Activated T-cell treated with anti-CD3 and anti-CD28 coated beads for 24 hours (primary cell): Measurements from ENCODE around the gene KLF11.

Experiments used
- DNase-seq: peaks from one replicate; pipeline ENCODE4 v3.0.0-alpha.2; 2020; ENCODE audit warnings: low read depth

KLF11 gene

DNA sequence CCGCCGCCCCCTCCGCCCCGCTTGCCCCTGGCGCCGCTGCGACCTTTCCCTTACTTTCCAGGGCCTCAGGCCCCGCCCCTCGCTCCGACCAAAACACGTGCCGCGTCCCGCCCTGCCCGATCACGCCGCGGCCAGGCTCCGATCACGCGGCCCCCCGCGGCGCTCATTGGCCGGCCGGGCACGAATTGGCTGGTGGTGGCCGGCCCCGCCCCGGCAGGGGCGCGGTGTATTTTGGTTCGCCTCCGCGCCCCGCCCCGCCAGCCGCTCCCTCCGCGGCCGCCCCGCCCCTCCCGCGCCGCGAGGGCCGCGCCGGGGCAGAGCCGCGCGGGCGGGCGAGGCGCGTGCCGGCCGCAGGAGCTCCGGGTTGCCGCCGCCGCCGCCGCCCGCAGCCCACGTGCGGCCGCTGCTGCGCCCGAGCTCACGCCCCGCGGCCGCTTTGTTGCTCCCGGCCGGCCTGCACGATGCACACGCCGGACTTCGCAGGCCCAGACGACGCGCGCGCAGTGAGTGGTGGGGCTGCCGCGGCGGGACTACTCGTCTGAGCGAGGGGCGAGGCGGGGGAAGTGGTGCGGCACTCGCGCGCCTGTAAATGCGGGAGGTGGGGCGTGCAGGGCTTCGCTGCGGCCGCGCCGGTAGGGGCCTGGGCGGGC lies at the start of gene KLF11:
KLF11 (plus strand) TSS at position 295 of the 650 bp plus-strand sequence; CDS start at position 462, 167 bp downstream.
- DNase-seq, result peak; percentile 69

DNA sequence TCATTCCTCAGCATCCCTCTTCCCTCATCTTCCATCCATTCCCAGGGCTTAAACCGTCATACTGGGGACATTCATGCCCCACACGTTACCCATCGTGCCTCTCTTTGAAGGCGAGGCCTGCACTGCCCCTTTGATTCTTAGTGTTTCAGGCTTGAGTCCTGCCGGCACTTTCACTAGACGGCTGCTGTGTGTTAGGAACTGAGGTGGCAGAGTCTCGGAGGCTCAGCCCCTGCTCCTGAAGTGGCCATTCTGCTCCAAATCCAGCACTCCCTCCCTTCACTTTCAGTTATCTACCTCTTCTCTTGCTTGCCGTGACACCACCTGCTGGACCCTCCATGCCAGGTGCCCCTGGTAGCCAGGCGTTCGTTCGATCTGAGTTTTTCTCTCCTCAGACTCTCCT lies 48.9 kb upstream of the KLF11 start:
- no peak for DNase-seq

DNA sequence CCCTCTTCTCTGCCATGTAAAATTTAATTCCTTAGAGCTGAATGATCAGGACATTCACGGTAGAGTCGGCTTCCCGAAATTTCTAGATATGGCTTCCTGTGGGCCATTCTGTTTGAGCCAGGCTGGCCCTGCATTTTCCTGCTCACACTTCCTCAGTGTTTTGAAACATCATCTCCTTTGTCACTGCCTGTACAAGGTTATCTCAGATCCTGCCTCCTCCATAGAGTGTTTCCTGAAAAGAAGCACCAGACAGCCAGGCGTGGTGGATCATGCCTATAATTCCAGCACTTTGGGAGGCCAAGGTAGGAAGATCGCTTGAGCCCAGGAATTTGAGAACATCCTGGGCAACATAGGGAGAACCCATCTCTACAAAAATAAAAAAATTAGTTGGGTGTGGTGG lies 48.3 kb upstream of the KLF11 start:
- DNase-seq, result no peak

DNA sequence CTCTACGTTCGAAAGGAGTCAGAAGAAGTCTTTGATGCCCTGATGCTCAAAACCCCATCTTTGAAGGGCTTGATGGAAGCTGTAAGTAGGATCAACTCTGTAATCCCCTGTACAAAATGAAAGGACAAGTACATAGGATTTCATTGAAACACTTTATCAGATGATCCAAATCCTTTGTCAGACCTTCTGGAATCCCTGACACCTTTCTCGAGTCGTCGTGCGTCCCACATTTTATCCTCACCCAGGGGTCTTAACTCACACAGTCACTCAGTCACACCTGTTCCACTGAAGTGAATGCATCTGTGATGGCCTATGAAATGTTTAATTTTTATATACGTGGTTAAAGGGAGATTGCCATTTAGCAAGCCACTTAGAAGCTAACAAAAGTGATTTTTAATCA lies 47.0 kb upstream of the KLF11 start:
- no peak for DNase-seq

DNA sequence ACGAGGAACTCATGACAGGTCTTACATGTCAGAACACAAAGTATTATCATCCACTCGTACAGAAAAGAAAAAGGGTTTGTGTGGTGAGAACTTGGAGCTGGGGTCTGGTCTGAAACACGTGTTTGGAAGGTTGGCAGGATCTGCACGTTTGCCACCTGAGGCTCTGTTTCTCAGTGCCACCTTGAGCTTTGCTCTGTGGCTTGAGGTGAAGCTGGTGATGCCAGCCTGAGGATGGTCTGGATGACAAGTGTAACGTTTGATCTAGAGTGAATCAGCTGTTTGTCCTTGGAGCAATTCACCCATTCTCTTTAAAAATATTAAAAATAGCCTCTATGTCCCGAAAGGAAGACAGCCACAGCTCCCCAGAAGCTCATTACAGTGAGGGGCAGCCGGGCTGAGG lies 45.4 kb upstream of the KLF11 start:
- DNase-seq, result no peak

DNA sequence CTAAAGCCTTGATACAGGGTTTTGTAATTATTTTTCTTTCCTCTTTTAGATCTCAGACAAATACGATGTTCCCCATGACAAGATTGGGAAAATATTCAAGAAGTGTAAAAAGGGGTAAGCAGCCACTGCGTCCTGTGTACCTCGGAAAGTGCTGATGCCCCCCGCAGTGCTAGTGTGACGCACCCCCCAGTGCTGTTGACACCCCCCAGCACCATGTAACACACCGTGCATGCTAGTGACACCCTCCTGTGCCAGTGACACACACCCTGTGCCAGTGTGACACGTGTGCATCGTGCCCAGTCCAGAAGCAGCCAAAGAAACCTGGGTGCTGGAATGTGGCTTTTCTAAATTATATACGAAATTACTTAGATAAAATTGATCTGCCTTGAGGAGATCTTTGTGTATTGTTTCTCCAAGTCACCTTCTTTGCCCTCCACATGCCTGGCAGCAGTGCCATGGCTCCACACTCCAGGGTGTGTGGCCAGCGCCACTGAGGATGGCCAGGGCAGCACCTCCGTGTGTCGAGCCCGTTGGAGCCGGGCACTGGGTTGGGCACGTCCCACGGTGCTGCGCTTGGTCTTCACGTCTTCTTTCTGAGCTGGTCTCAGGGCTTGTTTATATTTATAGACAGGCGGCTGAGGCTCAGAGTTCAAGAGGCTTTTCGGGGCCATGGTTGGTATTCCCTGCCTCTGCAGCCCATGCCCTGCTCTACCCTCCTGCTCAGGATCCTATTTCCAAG lies 44.3 kb upstream of the KLF11 start:
- DNase-seq, result no peak

DNA sequence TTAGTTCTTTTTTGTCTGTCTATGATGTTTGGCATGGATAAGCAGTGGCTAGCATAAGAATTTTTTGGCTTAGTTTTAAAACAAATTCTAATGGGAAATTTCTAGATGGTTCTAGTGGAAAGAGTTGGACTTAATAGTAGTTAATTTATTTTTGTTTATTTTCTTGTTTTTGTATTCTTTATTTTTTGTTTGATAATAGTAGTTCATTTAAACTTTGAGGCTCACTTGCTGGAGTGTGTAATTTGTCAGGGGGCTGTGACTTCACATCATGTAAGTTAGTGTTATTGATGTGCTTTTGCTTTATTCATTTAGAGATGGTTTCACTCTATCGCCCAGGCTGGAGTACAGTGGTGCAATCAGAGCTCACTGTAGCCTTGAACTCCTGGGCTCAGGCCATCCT lies 43.7 kb upstream of the KLF11 start:
- no peak for DNase-seq

DNA sequence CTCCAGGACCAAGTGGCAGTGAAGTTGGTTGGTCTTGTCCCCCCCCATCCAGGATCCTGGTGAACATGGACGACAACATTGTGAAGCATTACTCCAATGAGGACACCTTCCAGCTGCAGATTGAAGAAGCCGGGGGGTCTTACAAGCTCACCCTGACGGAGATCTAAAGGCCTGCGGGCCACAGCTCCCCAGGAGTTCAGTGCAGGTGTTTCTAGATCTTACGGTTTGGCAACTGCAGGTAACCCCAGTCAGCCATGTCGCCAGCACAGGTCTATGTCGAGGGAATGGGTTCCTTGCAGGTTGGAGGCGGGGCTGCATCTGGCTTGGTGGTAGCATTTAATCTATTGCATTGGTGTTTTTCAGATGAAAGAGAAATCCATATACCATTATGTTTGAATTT lies 42.8 kb upstream of the KLF11 start:
- DNase-seq, result no peak

DNA sequence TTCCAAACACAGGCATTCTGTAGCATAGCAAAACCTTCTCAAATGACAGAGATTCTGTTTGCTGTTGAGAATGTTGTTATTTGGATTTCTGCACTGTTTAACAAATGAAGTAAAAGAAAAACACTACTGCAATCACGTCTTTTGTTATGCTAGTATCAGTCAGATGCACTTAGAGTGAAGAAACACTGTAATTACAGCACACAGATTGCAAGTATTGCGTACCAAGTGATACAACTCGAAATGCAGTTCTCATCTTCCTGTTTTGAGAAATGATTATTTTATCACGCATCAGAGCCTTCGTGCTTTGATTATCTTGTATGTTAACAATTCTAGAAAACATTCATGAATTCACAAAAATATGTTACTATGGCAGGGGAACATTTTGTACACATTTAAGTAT lies 41.8 kb upstream of the KLF11 start:
- no peak for DNase-seq

DNA sequence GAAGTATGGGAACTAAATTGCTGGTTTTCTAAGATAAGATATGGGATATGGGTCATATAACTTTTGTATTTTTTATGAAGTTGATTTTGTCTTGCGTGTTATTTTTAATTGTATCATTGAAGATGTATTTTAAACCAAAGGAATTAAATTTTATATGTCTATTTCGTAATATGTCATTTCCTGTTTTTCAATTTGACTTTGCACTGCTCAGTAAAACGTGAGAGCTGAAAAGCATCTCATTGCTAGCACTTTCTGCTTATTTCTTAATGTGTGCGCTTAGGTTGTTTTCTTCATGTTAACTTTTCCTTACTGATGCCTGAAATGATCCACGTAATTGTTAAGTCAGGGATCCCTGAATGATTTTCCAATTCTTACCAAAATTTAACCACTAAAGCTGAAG lies 41.2 kb upstream of the KLF11 start:
- no peak for DNase-seq

DNA sequence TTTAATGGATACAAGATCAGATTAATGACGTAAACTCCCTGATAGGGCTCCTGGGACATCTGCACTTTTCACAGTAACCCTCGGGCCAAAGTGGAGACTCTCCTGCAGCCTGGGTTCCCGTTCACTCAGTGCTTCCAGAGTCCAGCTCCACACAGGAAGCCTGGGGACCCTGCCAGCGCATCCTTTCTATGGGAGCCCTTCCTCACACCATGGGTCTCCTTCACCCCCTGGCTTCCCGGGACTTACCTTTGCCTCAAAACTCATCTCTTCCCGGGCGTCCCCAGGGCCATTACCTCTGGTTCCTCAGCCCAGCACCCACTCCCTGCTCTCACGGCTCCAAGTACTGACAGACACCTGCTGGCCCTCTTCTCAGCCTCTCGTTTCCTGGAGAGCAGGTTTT lies 40.7 kb upstream of the KLF11 start:
- no peak for DNase-seq

DNA sequence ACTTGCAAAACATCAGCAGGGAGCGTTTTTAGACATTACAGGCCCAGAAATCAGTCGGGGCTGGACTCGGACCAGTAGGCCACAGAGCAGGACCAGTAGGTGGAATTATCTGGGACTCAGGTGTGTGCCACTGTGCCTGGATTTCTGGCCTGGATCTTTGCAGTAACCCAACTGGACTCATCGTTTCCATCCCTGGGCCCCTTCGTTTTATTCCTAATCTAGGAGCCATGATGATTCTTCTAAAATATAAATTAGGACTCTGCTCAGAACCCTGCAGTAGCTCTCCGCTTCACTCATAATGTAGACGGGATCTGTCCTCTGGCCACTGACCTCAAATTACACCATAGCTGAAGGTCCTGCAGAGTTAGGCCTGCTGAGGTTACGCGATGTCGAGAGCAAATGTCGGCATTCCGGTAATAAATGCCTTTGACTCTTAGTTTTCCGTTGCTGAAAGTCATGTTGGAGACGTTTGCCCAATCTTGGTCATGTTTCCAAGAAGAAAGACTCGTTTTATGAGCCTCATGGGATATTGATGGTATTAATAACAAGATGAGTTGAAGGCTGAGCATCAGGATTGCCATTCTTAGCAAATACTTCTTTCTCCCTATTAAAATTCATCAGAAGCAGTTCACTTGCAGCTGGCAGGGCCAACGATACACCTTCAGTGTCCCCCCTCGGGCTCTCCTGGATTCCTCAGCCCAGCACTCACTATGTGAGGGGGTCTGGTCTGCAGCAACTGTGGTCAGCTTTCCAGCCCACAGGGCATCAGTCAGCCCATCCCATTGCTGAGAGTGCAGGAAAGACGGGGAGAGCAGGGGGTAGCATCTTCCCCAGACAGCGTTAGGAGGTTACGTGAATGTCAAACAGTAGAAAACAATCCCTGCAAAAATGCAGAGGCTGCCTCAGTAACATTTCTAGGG lies 39.9 kb upstream of the KLF11 start:
- no peak for DNase-seq

DNA sequence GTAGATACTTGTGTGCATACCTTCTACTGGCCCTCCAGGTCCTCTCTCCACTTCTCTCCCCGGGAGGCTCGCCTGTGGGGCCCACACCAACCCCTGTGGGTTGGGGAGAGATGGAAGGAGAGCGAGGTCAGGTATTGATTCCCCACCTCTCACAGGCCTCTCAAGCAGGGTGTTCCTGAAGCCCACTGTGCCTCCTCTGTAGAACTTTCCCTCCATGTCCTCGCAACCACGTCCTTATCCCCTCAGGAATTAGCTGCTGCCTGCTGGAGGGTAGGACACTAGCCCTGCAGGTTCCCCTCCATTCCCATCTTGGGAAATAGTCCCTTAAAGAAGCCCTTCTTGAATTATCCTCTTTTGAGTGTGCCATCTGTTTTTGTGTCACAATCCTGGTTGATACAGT lies 38.9 kb upstream of the KLF11 start:
- DNase-seq, result no peak

DNA sequence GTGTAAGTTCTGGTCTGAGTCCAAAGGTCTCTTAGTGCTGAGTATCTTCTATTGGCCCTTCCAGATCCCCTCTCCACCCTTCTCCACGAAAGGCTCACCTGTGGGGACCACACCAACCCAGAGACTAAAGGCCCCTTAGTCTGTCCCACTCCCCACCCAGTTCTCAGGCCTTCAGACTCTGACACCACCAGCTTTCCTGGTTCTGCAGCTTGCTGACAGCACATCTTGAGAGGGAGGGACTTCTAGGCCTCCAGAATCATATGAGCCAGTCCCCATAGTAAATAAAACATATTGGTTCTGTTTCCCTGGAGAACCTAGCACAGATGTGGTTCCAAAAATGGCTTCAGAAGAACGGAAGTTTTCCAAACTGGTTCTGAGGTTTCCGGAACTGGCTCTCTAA lies 38.5 kb upstream of the KLF11 start:
- no peak for DNase-seq

DNA sequence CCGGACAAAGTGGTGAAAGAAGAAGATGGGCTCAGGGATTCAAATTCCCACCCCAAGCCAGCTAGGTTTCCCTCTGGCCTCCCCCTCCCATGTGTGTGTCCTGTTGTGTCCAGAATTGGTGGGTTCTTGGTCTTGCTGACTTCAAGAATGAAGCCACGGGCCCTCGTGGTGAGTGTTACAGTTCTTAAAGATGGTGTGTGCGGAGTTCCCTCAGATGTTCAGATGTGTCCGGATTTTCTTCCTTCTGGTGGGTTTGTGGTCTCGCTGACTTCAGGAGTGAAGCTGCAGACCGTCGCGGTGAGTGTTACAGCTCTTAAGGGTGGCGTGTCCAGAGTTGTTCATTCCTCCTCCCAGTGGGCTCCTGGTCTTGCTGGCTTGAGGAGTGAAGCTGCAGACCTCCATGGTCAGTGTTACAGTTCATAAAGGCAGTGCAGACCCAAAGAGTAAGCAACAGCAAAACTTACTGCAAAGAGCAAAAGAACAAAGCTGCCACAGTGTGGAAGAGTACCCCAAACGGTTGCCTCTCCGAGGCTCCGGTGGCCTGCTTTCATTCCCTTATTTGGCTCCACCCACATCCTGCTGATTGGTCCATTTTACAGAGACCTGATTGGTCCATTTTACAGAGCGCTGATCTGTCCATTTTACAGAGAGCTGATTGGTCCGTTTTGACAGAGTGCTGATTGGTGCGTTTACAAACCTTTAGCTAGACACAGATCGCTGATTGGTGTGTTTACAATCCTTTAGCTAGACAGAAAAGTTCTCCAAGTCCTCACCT lies 37.7 kb upstream of the KLF11 start:
- no peak for DNase-seq

DNA sequence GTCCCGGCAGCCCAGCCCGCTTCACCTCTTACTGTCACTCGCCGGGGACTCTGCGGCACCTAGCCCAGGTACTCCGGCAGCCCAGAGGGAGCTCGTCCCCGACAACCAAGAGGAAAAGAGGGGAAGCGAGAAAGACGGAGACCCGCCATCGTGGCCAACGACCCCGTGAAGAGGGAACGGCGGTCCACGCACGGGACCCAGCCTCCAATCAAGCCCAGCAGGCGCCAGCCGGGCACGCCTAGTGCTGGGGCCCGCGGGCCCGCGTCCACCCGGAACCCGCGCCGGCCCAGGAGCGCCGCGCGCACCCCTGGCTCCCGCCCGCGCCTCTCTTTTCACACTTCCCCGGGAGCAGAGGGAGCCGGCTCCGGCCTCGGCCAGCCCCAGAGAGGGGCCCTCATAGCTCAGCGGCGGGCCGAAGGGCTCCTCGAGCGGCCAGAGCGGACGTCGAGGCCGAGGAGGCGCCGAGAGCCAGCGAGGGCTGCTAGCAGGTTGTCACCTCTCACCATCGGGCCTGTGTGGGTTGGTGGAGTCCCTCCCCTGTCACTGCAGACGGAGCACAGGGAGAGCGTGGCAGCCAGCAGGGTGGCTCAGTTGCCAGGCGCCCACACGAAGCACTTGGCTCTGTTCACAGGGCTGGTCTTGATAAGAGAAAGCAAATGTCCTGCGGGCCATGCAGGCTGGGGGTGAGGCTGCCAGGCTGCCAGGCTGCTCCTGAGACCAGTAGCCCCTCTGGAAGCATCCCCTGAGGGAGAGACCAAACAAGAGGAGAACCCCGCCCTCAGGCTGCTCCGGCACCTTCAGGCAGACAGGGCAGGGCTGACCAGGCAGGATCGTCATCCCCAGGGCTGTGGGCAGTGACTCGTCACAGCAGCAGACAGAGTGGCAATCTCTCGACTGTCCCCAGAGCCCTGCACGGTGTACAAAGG lies 36.9 kb upstream of the KLF11 start:
- no peak for DNase-seq

DNA sequence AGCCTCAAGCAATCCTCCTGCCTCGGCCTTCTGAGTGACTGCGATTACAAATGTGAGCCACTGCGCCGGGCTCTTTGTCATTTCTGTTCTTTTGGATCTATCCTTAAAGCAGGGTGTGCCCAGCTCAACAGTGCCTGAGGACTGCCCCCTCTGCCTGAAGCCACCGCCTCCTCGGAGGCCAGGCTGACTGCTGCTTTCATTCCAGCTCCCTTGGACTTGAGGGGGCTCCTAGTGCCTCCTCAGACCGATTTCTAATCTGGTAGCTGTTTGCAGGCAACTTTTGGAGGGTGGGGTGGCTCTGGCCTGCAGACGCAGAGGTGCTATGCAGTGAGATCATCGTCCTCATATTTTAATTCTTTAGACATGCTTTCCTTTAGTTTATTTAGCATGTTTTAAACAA lies 35.9 kb upstream of the KLF11 start:
- no peak for DNase-seq

DNA sequence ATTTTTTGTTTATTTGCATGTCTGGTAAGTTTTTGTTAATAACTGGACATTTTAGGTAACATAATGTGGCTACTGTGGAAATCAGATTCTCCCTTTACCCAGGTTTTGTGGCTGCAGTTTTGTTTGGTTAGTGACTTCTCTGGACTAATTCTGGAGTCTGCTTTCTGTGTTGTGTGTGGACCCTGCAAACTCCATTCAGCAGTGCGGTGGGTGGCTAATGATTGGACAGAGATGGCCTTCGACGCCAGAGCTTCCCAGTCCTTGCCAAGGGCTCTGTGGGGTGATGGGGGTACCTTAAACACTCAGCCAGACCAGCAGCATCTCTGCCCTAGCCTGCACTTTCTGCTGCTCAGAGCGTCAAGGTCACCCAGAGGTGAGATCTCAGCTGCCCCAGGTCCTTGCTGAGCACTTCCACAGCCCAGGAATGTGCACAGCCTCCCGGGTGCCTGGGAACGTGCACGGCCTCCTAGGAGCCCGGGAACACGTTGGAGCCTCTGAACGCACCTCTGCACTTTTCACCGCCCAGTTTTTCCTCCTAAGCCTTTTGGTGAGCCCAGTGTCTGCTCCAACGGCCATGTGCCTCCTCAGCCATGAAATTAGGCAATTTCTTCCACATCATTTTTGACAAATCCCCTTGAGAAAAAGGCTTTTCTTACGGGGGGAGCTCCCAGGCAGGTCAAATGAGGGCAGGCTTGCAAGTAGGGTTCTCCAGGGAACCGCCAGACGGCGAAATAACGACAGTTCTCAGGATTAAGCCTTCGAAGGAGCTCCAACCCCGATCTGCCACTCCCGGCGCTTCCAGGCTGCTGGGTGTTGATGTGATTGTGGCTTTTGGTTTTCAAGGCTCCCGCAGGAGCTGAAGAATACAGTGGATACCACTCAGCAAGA lies 35.2 kb upstream of the KLF11 start:
- no peak for DNase-seq

DNA sequence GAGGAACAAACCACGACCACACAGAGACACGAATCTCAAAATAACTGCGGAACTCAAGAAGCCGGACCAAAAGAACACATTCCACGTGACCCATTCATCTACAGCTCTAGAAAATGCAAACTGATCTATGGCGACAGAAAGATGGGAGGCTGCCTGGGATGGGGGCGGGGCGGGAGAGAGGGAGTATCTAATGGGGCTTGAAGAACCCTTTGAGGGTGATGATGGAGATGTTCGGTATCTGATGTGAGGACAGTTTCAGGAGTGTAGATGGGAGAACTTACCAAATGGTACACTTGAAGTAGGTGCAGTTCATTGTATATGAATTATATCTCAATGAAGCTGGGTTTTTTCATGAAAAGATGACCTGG lies 34.6 kb upstream of the KLF11 start:
- DNase-seq, result no peak

DNA sequence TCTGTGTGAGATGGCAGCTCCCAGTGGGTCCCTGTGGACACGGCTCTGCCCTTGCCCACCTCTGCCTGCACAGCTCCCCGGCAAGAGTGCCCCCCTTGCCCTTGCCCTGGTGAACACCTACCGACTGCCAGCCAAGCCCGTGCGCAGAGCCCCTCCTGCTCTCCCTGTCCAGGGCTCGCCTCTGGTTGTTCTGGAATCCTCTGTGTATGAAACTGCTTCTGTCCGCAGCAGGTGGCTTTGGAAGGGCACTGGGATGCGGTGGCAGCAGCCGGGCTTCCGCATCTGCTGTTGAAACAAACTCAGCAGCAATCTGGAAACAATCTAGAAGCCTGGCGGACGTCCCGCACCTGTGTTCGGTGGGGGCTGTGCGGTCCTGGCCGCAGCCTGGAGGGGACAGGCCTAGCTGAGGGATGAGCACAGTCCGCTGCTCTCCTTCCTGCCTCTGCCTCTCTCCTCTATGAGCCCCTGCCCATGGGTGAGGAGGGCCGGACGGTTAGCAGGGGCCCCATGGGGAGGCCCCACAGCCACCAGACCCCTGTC lies 34.0 kb upstream of the KLF11 start:
- no peak for DNase-seq
